GM19193 (cell line): Measurements from ENCODE around the gene RASA3.

Experiments used
- POLR2A ChIP-seq: IDR thresholded peaks from 4 replicates; pipeline ENCODE4 v1.6.1; 2011; ENCODE audit not compliant: insufficient read depth, insufficient read length; ENCODE audit errors: extremely low read depth

The RASA3 gene

GRCh38 chr13:114055766-114056165, 76.7 kb downstream of the RASA3 start:
- no peak for TF ChIP-seq POLR2A

- TF ChIP-seq POLR2A, result no peak
Measured at GRCh38 chr13:114054830-114055439, 77.5 kb downstream of the RASA3 start.

- no peak for TF ChIP-seq POLR2A
Measured at GRCh38 chr13:114054264-114054663, 78.2 kb downstream of the RASA3 start.

GRCh38 chr13:114053026-114053425, 79.4 kb downstream of the RASA3 start:
- TF ChIP-seq POLR2A, result no peak

GRCh38 chr13:114050536-114051450, 81.6 kb downstream of the RASA3 start:
- TF ChIP-seq POLR2A, result no peak

- no peak for TF ChIP-seq POLR2A
Measured at GRCh38 chr13:114049626-114050101, 82.8 kb downstream of the RASA3 start.

- no peak for TF ChIP-seq POLR2A
Measured at GRCh38 chr13:114049026-114049425, 83.4 kb downstream of the RASA3 start.

- no peak for TF ChIP-seq POLR2A
Measured at GRCh38 chr13:114048443-114048842, 84.0 kb downstream of the RASA3 start.

- TF ChIP-seq POLR2A, result no peak
Measured at GRCh38 chr13:114047358-114047881, 85.0 kb downstream of the RASA3 start.

- no peak for TF ChIP-seq POLR2A
Measured at GRCh38 chr13:114046431-114046975, 85.9 kb downstream of the RASA3 start.

- no peak for TF ChIP-seq POLR2A
Measured at GRCh38 chr13:114045113-114045735, 87.2 kb downstream of the RASA3 start.

GRCh38 chr13:114044486-114044885, 87.9 kb downstream of the RASA3 start:
- no peak for TF ChIP-seq POLR2A

GRCh38 chr13:114043421-114044053, 88.9 kb downstream of the RASA3 start:
- no peak for TF ChIP-seq POLR2A

GRCh38 chr13:114042066-114042815, 90.2 kb downstream of the RASA3 start:
- no peak for TF ChIP-seq POLR2A
